Head of caudate nucleus (tissue), 42 donors: ENCODE measurements around the gene SP100.

Experiments used
- DNase-seq, 42 donors: peaks; one replicate each; pipeline versions ENCODE4 v3.0.0 to v3.0.0-alpha.2; 2020 to 2021; ENCODE audit warnings: mixed read lengths in 7 of 42
- intact Hi-C: fragments of 100-400 bp; cut with DNase I; formaldehyde crosslinking; loops from one replicate; pipeline ENCODE4 v1.15.0; 2022

Gene SP100

GRCh38 chr2:230520061-230520874, 104.3 kb downstream of the SP100 start:
- intact Hi-C loops: no loop called here
- no peak for DNase-seq

- DNase-seq: no peak
- intact Hi-C loops: no loop called here
Observed at GRCh38 chr2:230520875-230521155, 104.8 kb downstream of the SP100 start.

- intact Hi-C loops: no loop called here
- DNase-seq: no peak
Observed at GRCh38 chr2:230521386-230521785, 105.4 kb downstream of the SP100 start.

- intact Hi-C loops: no loop called here
- no peak for DNase-seq
Observed at GRCh38 chr2:230525682-230526081, 109.7 kb downstream of the SP100 start.

DNA sequence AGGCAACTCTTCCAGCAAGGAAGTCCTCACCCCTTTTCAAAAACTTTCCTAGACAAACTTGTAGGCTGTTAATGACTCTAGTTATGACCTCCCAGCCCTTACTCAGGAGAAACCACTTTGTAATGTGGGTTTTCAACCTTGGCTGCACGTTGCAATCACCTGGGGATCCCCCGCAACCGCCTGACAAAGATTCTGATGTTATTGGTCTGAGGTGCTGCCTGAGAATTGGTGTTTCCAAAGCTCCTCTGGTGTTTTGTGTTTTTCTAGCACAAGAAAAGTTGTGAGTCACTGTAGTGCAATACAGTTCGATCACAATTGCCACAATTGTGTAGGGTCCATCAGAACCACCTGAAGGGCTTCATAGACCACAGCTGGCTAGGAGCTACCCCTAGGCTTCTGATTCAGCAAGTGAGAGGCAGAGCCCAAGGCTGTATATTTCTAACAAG, 121.6 kb downstream of the SP100 start:
- DNase-seq: no peak
- intact Hi-C loops: no loop called here

DNA sequence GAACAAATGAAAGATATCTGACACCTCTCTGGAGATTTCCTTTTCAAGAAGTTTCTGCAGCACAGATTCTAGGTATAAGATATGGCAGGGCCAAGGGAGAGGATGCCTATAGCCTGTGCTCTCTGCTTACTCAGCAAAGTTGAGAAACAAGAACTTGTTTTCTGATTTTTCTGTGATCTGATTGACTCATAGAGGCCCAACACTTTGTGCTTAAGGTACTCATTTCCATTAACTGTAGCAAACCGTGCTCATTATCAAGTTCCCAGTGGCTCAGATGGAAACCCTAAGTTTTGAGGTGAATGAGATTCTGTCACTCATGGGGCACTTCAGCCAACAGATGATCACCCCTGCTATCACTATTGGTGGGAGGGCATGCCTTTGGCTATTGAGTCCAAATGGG, 124.3 kb downstream of the SP100 start:
- DNase-seq: no peak
- intact Hi-C loops: no loop called here

DNA sequence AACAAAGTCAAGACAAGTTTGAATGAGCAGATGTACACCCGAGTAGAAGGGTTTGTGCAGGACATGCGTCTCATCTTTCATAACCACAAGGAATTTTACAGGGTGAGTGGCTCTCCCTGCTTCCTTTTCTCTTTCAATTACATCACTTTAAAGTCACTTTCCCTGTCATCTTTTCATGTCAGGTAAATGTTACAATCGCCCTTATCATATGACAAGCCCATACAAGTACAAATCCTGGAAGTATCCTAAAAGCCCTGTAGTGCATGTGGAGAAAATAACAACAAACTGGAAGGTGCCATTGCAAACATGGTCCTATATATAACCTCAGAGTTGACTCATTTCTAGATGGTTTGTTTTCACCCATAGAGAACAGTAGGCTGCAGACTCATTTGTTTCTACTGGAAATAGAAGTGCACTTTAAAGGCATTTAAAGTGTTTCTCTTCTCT, 126.0 kb downstream of the SP100 start:
- intact Hi-C loops: no loop called here
- DNase-seq: no peak

DNA sequence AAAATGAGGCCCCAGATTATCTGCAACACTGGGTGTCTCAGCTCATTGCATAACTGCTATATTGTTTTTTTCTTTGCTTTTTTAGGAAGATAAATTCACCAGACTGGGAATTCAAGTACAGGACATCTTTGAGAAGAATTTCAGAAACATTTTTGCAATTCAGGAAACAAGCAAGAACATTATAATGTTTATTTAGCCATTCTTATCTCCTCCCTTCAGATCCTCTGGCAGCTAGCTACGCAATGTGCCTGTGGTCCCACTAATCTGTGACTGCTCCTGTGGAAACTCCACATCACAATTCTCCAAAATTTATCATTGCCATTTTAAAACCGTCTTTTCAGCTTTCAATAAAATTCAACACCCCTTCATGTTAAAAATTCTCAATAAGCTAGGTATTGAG, 126.8 kb downstream of the SP100 start:
- intact Hi-C loops: no loop called here
- no peak for DNase-seq

DNA sequence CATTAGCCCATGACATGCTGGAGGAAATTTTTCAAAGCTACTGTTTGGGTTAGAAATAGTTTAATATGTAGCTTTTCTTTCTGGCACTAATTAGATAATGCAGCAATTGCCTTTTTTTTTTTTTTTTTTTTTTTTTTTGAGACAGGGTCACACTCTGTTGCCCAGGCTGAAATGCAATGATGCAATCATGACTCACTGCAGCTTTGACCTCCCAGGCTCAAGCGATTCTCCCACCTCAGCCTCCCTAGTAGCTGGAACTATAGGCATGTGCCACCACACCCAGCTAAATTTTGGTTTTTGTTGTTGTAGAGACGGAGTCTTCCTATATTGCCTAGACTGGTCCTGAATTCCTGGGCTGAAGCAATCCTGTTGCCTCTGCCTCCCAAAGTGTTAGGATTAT, 136.2 kb downstream of the SP100 start:
- DNase-seq: no peak
- intact Hi-C loops: no loop called here

GRCh38 chr2:230557065-230557464, 141.1 kb downstream of the SP100 start:
- DNase-seq: no peak
- intact Hi-C loops: no loop called here

DNA sequence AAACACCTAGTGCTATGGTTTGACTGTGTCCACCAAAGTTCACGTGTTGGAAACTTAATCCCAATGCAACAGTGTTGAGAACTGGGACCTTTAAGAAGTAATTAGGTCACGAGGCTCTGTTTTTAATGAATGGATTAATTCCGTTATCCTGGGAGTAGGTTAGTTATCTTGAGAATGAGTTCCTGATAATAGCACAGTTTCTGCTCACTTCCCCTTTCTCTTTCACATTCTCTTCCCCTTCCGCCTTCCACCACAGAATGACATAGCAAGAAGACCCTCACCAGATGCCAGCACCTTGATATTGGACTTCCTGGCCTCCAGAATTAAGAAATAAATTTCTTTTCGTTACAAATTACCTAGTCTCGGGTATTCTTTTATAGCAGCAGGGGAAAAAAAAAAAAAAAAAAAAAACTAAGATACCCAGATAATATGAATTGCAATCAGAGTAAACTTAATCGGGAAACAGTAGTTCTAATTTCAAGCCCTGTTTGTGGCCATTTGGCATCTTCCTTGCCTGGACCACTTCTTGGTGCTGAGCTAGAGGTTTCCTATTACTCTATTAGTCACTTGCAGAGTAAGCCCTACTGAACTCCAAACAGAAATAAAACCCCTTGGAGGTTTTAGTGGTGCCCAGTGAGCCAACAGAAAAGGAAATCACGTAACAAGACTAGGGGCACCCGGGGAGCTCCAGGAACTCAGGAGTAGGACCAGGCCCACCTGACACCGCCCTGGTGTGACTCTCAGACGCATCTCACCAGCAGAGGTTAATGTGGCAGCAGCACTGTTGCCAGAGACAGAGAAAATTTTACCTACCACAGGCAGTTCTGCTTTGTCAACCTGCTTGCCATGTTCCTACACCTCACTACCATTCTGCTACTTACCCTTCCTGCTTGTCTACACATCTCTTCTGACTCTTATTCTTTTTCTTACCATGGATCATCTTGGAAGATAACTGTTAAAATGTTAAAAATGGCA, 149.1 kb downstream of the SP100 start:
- intact Hi-C loops: no loop called here
- no peak for DNase-seq

DNA sequence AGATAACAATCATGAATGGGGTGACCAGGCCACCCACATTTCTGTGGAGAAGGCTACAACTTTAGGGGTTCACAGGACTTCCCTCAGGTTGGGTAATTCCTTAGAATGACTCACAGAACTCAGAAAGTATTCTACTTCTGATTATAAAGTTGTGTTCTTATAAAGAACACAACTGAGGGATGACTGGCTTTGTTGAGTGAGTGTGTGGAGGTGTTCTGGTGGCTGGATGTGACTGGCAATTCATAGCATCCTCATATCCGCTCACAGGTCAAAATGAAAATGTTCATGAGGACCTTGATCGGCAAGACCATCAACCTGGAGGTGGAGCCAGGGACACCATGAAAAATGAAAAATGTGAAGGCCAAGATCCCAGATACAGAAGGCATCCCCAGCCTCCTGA, 153.3 kb downstream of the SP100 start:
- intact Hi-C loops: no loop called here
- no peak for DNase-seq

GRCh38 chr2:230570987-230571386, 155.0 kb downstream of the SP100 start:
- intact Hi-C loops: no loop called here

DNA sequence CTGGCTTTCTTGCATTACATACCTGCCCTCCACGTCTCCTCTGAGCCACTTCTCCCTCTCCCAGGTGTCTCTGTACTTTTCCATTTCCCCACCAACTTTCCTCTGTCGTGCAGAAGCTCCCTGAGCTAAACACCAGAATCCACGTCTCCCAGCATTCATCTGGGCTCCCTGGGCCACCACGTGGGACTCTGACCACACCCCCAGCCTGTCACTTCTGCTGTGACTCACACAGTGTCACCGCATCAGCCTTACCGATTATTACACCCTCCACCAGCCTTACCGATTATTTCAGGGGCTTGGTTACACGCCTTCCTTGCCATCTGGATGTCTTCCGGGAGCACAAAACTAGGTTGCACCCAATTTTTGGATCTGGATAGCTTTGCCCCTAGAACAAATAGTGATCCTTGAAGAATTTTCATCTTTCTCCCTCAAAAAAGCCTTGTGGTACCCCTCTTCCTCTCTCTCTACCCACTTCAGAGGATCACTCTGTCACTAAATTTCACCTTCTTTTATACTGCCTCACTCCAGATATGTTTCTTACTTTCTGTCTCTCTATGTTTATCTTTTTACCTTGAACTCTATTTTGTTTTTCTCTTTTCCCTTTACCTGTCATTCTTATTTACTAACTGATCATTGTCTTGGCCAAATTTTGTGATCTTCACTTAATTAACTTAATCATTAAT, 159.8 kb downstream of the SP100 start:
- no peak for DNase-seq
- intact Hi-C loops: no loop called here

More at GRCh38 chr2:230570987-230571386, 155.0 kb downstream of the SP100 start:
- no peak for DNase-seq

DNA sequence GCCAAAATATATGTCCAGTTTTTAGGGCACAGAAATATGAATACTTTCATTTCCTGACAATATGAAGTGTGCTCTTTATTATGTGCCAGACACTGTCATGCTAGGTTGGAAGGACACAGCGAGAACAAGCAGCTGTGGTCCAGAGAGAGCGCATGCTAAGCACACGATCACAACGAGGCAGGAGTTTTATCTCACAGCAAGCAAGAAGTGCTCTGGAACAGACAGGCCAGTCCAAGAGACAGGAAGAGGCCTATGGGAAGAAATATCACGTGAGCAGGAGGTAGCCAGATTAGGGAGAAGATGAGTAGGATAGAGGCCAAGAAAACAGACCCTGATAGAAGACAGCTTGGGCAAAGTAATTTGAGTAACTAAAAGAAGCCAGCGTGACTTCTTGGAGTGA, 161.1 kb downstream of the SP100 start:
- intact Hi-C loops: no loop called here
- DNase-seq: no peak

DNA sequence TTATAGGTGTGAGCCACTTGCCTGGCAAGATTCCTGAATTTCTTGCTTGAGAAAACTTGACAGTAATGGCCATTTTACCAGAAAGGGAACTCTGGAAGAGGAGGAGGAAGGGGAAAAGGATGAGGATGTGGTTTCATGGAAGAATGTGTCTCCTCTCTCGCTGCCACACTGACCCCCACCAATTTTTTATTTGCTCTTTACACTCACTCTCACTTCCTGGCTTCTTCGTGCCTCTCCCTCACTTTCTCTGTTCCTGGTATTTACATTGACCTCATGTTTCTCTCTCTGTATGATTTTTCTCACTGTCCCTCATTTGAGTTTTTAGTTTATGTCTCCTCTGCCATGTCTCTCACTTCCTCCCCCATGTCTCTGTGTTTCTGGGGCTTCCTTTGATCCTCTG, 162.1 kb downstream of the SP100 start:
- DNase-seq: no peak

GRCh38 chr2:230582851-230583283, 166.9 kb downstream of the SP100 start:
- intact Hi-C loops: no loop called here
- no peak for DNase-seq

More for the DNA sequence above, 162.1 kb downstream of the SP100 start:
- intact Hi-C loops: no loop called here

DNA sequence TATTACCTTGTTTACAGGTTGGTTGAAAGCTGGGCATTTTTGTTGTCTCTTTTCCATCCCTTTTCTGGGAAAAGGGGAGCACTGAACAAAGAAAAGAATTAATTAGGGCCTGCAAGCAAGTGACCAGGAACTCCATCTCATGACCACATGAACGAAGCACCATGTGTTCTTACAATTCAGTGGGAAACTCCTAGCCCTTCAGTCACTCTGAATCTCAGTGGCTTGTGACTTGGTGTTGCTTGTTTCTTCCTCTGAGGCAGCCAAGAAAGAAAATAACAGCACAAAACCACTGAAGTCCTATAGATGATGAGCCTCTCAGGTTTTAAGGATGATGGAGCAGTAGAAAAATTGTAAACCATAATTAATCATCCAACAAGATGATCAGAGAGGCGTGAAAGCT, 167.6 kb downstream of the SP100 start:
- no peak for DNase-seq
- intact Hi-C loops: no loop called here

- intact Hi-C loops: no loop called here
- DNase-seq: no peak
Observed at GRCh38 chr2:230586328-230586982, 170.5 kb downstream of the SP100 start.
